Activated T-helper 17 cell treated with anti-CD3 and anti-CD28 coated beads, Interleukin-2, amount 50 U/mL, for 72 hours (primary cell): ENCODE results near the gene ANKRD42. TPM values are rescaled to one million over a fixed set of nuclear protein-coding genes. Genes with fewer than 3 reads are reported as not detected.
A peak's percentile ranks its signal among the peaks of the same experiment; 100 is the strongest.

ENCODE experiments used
- ATAC-seq: fragments of 150-1000 bp; cut with Tn5 transposase; replicated peaks from 2 replicates; pipeline ENCODE4 v1.10.0; 2021; ENCODE audit warnings: mild to moderate bottlenecking, moderate library complexity
- H3K27ac Mint-ChIP-seq: one replicate; pipeline ENCODE4 v1.8.0; 2022; ENCODE audit warnings: mixed read lengths
- H3K27me3 Mint-ChIP-seq: one replicate; pipeline ENCODE4 v1.8.0; 2022; ENCODE audit warnings: mixed read lengths
- H3K36me3 Mint-ChIP-seq: one replicate; pipeline ENCODE4 v1.8.0; 2022; ENCODE audit warnings: low read depth, mild to moderate bottlenecking, mixed read lengths
- H3K4me1 Mint-ChIP-seq: one replicate; pipeline ENCODE4 v1.8.0; 2022; ENCODE audit warnings: mixed read lengths
- H3K4me3 Mint-ChIP-seq: one replicate; pipeline ENCODE4 v1.8.0; 2022; ENCODE audit warnings: mild to moderate bottlenecking, mixed read lengths
- H3K9me3 Mint-ChIP-seq: one replicate; pipeline ENCODE4 v1.8.0; 2022; ENCODE audit warnings: mixed read lengths
- total RNA-seq, 2 donors: library from RNA; stranded (reverse); gene quantifications; one replicate each; pipeline ENCODE4 v1.2.3, GENCODE V29; 2022

The ANKRD42 gene
- total RNA-seq, 2 donors from 2014 or later: 2.2 to 2.3 TPM

GRCh38 chr11:83278351-83278750 is 84.8 kb downstream of the ANKRD42 start:
- H3K9me3 Mint-ChIP-seq: no peaks in the 10 kb centered on the region
- peaks cover 13% of the 10 kb centered on the region for H3K4me1 Mint-ChIP-seq
- no peak for ATAC-seq
- H3K27me3 Mint-ChIP-seq: no peaks in the 10 kb centered on the region
- H3K36me3 Mint-ChIP-seq: peaks cover 70% of the 10 kb centered on the region
- no peak overlapping the region for H3K4me3 Mint-ChIP-seq
- H3K27ac Mint-ChIP-seq: no peak overlapping the region

- Mint-ChIP-seq H3K4me1 (peaks cover 19% of the 10 kb centered on the region), H3K27ac (no peak overlapping the region), H3K9me3 (no peaks in the 10 kb centered on the region), H3K36me3 (peaks cover 55% of the 10 kb centered on the region), H3K27me3 (no peaks in the 10 kb centered on the region), H3K4me3 (no peak overlapping the region)
- no peak for ATAC-seq
Measured at GRCh38 chr11:83280256-83280655, 86.7 kb downstream of the ANKRD42 start.

- Mint-ChIP-seq H3K9me3 (peaks cover 2% of the 10 kb centered on the region), H3K4me3 (no peak overlapping the region), H3K27ac (no peak overlapping the region), H3K36me3 (peaks cover 36% of the 10 kb centered on the region), H3K4me1 (peaks cover 19% of the 10 kb centered on the region), H3K27me3 (no peaks in the 10 kb centered on the region)
- no peak for ATAC-seq
Measured at GRCh38 chr11:83282084-83282716, 88.7 kb downstream of the ANKRD42 start.

- Mint-ChIP-seq H3K36me3 (peaks cover 12% of the 10 kb centered on the region), H3K4me1 (peaks cover 19% of the 10 kb centered on the region), H3K27me3 (no peaks in the 10 kb centered on the region), H3K4me3 (peak overlapping the region; percentile 85), H3K27ac (peak overlapping the region; percentile 96), H3K9me3 (peaks cover 4% of the 10 kb centered on the region)
- ATAC-seq: no peak
Measured at GRCh38 chr11:83284501-83285150, 91.1 kb downstream of the ANKRD42 start.

GRCh38 chr11:83285151-83285770 is 91.7 kb downstream of the ANKRD42 start:
- no peaks in the 10 kb centered on the region for H3K27me3 Mint-ChIP-seq
- H3K36me3 Mint-ChIP-seq: peaks cover 6% of the 10 kb centered on the region
- peak overlapping the region; percentile 96 for H3K27ac Mint-ChIP-seq
- H3K4me1 Mint-ChIP-seq: peaks cover 16% of the 10 kb centered on the region
- peak; percentile 70 for ATAC-seq
- H3K9me3 Mint-ChIP-seq: peaks cover 4% of the 10 kb centered on the region
- H3K4me3 Mint-ChIP-seq: peak overlapping the region; percentile 85

GRCh38 chr11:83285771-83286528 is 92.4 kb downstream of the ANKRD42 start, which contains the start of gene CCDC90B:
TSS of gene CCDC90B (minus strand) at chr11:83286367. CDS start at chr11:83285972, 395 bp downstream.
- peak; percentile 93 for ATAC-seq
- Mint-ChIP-seq H3K9me3 (peaks cover 4% of the 10 kb centered on the region), H3K27me3 (no peaks in the 10 kb centered on the region), H3K4me1 (peaks cover 11% of the 10 kb centered on the region), H3K27ac (peak within 1 kb of the TSS; percentile 96), H3K4me3 (peak within 1 kb of the TSS; percentile 85), H3K36me3 (no peaks in the 10 kb centered on the region)

- Mint-ChIP-seq H3K9me3 (peaks cover 4% of the 10 kb centered on the region), H3K4me3 (peak overlapping the region; percentile 85), H3K4me1 (peaks cover 7% of the 10 kb centered on the region), H3K27ac (no peak overlapping the region), H3K36me3 (no peaks in the 10 kb centered on the region), H3K27me3 (no peaks in the 10 kb centered on the region)
- ATAC-seq: no peak
Measured at GRCh38 chr11:83287631-83288030, 94.1 kb downstream of the ANKRD42 start.

- Mint-ChIP-seq H3K4me3 (peak overlapping the region; percentile 49), H3K36me3 (no peaks in the 10 kb centered on the region), H3K27me3 (peaks cover 6% of the 10 kb centered on the region), H3K4me1 (peaks cover 9% of the 10 kb centered on the region), H3K27ac (peak overlapping the region; percentile 51), H3K9me3 (no peaks in the 10 kb centered on the region)
- ATAC-seq: peak; percentile 70
Measured at GRCh38 chr11:83292709-83293456, 99.4 kb downstream of the ANKRD42 start.

GRCh38 chr11:83293457-83293774 is 99.9 kb downstream of the ANKRD42 start:
- peak; percentile 38 for ATAC-seq
- Mint-ChIP-seq H3K27ac (no peak overlapping the region), H3K4me3 (no peak overlapping the region), H3K4me1 (peaks cover 9% of the 10 kb centered on the region), H3K9me3 (no peaks in the 10 kb centered on the region), H3K36me3 (no peaks in the 10 kb centered on the region), H3K27me3 (peaks cover 6% of the 10 kb centered on the region)

- no peak for ATAC-seq
- Mint-ChIP-seq H3K4me1 (peaks cover 9% of the 10 kb centered on the region), H3K9me3 (no peaks in the 10 kb centered on the region), H3K4me3 (no peak overlapping the region), H3K36me3 (no peaks in the 10 kb centered on the region), H3K27ac (no peak overlapping the region), H3K27me3 (peaks cover 6% of the 10 kb centered on the region)
Measured at GRCh38 chr11:83294208-83294607, 100.7 kb downstream of the ANKRD42 start.

Other genes with a start within 250 kb of the ANKRD42 start
- 1 to 10 TPM; 7.0 to 8.7 TPM for gene RAB30, start 121.8 kb upstream of the ANKRD42 start, total RNA-seq
- 10 to 100 TPM; 50.1 to 84.8 TPM for gene PCF11, start 36.6 kb upstream of the ANKRD42 start, total RNA-seq
- gene CCDC90B, start 92.7 kb downstream of the ANKRD42 start, total RNA-seq: 10 to 100 TPM; 25.4 to 30.7 TPM